ENCODE results near the gene ASCL1.

ASCL1 gene

GRCh38 chr12:102953221-102953620, 4.3 kb upstream of the ASCL1 start:
- peak; percentile 34 for DNase-seq

GRCh38 chr12:102954134-102954533, 3.3 kb upstream of the ASCL1 start:
- peak; percentile 78 for DNase-seq

DNA sequence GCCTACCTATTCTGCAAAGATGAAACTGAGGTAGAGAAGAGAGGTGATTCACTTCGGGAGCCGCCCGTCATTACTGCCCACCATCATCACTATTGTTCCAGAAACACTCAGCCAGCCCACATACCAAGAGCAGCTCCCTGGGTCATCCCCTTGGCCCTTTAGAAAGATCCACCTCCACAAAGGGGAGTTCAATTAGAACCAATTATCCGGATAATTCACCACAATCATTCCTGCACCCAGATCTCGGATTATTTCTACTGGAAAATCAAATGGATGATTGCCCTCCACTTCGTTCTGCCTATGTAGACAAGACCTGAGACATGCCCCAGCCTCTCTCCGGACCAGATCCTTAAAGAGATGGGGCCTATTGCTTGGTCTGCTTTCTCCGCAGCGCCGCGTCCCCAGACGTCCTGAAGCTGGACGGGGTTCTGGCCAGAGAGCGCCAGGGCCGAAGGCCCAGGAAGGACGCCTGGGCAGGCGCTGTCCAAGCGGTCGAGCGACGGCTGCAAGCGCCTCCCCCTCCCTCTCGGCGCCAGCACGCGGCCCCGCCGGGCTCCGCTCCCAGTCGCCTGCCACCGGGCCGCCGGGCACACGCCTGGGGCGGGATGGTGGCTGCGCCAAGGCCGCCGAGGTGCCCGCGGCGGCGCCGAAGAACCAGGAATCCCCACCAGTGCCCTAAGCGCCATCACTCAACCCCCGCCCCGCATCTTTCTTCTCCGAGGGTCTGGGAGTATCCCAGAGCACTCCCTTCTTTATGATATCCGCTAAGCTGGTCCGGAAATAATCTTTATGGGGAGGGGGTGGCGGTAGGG, 1.3 kb upstream of the ASCL1 start:
- DNase-seq, result no peak

GRCh38 chr12:102956738-102957327, 641 bp upstream of the ASCL1 start:
- no peak for DNase-seq

DNA sequence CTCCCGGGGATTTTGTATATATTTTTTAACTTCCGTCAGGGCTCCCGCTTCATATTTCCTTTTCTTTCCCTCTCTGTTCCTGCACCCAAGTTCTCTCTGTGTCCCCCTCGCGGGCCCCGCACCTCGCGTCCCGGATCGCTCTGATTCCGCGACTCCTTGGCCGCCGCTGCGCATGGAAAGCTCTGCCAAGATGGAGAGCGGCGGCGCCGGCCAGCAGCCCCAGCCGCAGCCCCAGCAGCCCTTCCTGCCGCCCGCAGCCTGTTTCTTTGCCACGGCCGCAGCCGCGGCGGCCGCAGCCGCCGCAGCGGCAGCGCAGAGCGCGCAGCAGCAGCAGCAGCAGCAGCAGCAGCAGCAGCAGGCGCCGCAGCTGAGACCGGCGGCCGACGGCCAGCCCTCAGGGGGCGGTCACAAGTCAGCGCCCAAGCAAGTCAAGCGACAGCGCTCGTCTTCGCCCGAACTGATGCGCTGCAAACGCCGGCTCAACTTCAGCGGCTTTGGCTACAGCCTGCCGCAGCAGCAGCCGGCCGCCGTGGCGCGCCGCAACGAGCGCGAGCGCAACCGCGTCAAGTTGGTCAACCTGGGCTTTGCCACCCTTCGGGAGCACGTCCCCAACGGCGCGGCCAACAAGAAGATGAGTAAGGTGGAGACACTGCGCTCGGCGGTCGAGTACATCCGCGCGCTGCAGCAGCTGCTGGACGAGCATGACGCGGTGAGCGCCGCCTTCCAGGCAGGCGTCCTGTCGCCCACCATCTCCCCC, 777 bp downstream of the ASCL1 start:
- DNase-seq, result peak; percentile 50

DNA sequence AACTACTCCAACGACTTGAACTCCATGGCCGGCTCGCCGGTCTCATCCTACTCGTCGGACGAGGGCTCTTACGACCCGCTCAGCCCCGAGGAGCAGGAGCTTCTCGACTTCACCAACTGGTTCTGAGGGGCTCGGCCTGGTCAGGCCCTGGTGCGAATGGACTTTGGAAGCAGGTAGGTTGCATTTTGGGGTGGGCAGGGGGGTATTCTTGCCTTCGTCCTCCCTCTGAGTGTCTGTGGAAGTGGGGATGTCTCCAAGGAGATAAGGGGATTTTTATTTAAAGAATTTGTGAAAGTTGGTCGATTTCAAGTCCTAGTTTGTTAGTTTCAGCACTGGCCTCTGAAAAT, 1.3 kb downstream of the ASCL1 start:
- DNase-seq, result no peak

DNA sequence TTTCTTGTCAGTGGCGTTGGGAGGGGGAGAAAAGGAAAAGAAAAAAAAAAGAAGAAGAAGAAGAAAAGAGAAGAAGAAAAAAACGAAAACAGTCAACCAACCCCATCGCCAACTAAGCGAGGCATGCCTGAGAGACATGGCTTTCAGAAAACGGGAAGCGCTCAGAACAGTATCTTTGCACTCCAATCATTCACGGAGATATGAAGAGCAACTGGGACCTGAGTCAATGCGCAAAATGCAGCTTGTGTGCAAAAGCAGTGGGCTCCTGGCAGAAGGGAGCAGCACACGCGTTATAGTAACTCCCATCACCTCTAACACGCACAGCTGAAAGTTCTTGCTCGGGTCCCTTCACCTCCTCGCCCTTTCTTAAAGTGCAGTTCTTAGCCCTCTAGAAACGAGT, 1.9 kb downstream of the ASCL1 start:
- DNase-seq, result no peak

DNA sequence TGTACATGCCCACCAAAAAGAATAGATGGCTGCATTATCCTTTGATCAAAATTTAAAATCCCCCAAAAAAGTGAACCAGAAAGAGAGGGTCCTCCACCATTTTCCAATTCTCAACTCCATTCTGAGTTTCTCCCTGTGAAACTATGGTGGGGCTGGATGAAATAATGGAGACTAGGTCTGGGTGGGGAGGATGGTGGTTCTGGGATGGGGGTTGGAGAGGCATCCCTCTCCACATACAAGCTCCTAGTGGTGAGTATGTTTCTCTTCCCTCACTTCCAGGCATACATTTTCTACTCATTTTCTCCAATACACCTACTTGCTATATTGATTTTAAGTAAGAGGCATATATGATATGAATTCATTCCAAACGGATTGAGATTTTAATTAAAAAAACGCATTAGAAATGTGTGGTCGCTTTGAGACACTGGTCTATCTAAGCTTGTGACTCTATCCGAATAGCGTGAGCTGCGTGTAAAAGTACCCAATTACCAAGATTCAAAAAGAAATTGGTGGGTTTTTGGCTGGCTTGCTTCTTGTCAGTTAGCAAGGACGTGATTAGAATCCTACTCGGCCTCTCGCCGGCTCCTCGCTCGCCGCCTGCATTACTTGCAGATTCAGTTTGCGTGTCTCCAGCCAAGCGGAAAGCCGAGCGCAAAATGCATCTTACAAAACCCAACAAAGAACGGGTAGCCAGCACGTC, 3.4 kb downstream of the ASCL1 start:
- no peak for DNase-seq

- DNase-seq, result no peak
Measured at GRCh38 chr12:102961466-102961855, 4.0 kb downstream of the ASCL1 start.

- DNase-seq, result no peak
Measured at GRCh38 chr12:102962532-102962931, 5.1 kb downstream of the ASCL1 start.

DNA sequence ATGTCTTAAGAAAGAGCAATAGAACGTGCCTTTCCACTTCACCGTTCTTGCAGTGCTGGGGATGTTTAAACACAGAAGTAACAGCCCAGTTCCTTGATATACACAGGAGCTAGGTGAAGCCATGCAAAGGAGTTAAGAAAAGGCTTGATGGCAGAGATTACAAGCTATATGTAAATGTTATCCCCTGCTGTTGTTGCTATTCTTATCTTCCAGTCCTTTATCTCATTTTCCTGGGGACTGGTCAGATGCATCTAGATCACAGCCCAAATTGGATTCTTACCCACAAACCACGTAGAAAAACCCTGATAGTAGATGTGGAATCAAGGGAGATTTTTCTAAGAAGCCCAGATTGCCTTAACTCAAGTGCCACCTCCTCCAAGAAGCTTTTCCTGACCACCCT, 5.5 kb downstream of the ASCL1 start:
- DNase-seq, result no peak

GRCh38 chr12:102963796-102964195, 6.3 kb downstream of the ASCL1 start:
- no peak for DNase-seq

GRCh38 chr12:102964872-102965271, 7.4 kb downstream of the ASCL1 start:
- peak; percentile 20 for DNase-seq

GRCh38 chr12:102965281-102966155, 8.0 kb downstream of the ASCL1 start:
- no peak for DNase-seq

DNA sequence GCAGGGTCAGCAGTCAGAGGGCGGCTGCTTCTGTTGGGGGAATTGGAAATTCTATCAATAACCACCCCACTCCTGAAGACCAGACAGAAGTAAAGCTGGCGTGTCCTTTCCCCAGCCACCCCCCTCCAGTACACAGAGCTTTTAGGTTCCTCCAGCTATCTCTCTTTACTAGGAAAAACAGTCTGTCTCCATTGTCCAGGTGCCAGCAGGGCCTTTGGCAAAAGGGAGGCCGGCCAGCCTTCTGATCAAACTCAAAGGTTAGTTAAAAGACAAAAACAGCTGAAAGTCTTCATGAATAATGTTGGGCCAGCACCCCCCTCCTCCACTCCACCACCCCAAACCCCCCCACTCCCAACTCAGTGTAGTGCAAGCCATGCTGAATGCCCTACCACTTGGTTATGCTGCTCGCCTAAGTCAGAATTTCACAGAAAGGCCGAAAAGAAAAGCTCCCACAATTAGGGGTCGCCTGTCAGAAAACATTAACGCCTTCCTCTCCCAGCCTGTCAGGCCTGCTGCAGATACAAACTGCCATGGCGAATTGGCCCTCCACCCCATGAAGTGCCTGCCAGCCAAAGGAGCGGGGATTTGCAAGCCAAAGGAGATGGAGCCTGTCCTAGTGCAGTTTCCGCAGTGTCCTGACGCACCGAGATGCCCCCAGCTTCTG, 8.9 kb downstream of the ASCL1 start:
- DNase-seq, result no peak

- no peak for DNase-seq
Measured at GRCh38 chr12:102970780-102971179, 13.3 kb downstream of the ASCL1 start.

DNA sequence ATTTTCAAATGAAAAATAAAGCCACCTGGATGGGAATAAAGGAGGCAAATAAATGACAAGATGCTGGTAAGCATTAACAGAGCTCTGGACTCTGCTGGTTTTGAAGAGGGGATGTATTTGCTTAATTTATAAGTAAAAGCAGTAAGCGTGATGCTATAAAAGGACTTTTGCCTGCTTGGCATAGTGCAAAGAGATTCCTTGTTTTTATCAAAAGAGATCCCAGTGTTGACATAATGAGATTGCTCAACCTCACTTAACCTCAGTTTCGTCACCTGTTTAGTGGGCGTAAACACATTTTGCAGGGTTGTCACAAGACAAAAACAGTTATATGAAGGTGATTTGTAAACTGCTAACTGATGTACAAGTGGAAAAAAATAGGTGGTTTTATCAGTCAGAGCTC, 13.8 kb downstream of the ASCL1 start:
- no peak for DNase-seq

DNA sequence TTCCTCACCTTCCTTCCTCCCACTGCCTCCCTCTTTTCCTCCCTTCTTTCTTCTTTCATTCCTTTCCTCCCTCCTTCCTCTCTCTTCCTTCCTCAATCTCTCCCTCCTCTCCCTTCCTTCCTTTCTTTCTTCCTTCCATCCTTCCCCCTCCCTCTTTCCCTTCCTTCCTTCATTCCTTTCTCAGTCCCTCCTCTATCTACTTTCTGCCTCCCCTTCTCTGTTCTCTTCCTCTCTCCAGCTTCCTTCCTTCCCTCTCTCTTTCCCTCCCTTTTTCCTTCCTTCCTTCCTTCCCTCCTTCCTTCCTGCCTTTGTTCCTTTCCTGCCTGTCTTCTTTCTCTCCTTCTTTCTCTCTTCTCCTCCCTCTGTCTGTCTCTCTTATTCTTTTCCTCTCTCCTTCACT, 16.1 kb downstream of the ASCL1 start:
- DNase-seq, result no peak

- no peak for DNase-seq
Measured at GRCh38 chr12:102976609-102977280, 19.3 kb downstream of the ASCL1 start.

DNA sequence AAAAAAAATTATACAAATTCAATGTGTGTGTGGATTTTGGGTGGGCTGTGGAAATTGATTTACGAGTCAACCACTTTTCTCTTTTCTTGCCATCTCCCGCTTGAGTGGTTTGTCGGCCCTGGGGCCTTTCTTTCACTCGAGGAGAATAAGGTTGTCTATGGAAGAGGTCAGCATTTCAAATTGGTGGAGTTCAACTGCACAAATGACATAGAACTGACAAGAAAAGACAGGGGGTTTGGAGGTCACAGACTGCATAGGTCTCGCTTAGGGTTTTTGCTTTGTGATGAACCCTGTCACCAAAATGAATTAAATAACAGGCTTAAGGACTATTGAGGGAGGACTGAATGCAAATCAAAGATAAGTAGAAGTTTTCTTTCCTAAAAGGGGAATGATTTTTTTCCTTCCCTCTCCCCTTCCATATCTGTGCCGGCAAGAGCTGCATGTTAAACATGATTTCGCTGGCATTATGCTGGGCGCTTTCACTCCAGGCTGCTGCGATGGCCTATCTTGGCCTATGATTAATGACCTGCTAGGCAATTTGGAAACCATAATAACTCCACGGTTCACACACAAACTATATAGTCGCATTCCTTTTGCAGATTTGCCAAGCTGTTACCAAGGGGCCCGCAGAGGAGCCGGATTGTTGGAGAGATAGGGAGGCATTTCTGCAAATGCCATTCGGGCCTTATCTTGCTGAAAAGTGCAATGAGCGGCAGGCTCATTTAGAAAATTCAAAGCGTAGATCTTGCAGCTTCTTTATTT, 20.7 kb downstream of the ASCL1 start:
- DNase-seq, result no peak

- DNase-seq, result no peak
Measured at GRCh38 chr12:102980350-102980749, 22.9 kb downstream of the ASCL1 start.
